ENCODE measurements around the gene CHST8.

- TF ChIP-seq NFIC (IDR thresholded peaks at IDR 0.05) (no peak), EGR1 (IDR thresholded peaks at IDR 0.05) (no peak)
Observed at GRCh38 chr19:33723512-33723911, 101.8 kb downstream of the CHST8 start.
